ENCODE results near the gene TNRC6C.
"Not testable (repeated sequence)": the region's sequence is repeated elsewhere in the genome, so short reads cannot be mapped to it uniquely, and the experiment has no call there.

TNRC6C gene

DNA sequence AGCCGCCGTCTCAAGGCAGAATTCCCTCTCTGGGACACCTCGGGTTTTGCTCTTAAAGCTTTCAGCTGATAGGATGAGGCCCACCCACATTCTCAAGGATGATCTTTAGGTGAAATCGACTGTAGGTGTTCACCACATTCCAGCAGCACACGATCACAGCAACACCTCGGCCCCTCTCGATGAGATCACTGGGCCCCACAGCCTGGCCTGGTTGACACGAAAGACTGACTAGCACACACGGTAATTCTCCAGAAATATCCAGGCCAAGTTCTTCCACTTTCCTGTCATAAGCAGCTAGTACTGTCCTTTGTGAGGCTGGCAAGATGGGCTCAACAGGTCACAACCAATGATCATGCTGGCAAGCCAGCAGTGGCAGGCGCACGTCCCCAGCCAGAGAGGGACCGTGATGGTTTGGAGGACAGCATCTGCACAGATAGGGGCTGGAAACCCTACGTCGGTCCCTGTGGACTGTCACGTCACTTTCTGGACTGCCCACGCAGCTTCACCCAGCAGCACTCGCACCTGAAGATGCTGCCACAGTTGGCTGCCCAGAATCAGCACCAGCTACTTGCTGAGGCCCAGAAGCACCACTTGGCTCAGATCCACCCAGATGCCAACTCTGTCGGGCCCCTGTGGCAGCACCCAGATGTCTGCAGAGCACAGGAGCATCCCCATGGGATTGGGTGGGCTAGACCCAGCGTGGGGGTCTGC lies 152.7 kb downstream of the TNRC6C start:
- DNase-seq (ENCODE audit: low read depth, low spot score), result no peak

DNA sequence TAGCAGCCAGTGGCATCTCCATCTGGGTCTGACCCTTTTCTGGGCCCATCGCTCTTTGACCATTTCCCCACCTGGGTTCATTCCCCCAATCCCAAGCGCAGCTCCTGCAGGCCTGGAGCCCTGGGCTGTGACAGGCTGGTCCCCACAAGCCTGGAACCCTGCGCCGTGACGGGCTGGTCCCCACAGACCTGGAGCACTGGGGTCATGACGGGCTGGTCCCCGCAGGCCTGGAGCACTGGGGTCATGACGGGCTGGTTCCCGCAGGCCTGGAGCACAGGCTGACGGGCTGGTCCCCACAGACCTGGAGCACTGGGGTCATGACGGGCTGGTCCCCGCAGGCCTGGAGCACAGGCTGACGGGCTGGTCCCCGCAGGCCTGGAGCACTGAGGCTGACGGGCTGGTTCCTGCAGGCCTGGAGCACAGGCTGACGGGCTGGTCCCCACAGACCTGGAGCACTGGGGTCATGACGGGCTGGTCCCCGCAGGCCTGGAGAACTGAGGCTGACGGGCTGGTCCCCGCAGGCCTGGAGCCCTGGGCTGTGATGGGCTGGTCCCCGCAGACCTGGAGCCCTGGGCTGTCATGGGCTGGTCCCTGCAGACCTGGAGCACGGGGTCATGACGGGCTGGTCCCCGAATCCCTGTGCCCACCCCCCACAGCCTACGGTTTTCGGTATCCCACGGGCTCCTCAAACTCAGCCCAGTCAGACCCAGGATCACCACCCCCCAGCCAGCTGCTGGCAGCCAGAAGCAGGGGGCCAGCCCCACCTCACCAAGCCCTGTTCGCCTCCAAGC lies 153.4 kb downstream of the TNRC6C start:
- DNase-seq (ENCODE audit: low read depth, low spot score), result no peak

DNA sequence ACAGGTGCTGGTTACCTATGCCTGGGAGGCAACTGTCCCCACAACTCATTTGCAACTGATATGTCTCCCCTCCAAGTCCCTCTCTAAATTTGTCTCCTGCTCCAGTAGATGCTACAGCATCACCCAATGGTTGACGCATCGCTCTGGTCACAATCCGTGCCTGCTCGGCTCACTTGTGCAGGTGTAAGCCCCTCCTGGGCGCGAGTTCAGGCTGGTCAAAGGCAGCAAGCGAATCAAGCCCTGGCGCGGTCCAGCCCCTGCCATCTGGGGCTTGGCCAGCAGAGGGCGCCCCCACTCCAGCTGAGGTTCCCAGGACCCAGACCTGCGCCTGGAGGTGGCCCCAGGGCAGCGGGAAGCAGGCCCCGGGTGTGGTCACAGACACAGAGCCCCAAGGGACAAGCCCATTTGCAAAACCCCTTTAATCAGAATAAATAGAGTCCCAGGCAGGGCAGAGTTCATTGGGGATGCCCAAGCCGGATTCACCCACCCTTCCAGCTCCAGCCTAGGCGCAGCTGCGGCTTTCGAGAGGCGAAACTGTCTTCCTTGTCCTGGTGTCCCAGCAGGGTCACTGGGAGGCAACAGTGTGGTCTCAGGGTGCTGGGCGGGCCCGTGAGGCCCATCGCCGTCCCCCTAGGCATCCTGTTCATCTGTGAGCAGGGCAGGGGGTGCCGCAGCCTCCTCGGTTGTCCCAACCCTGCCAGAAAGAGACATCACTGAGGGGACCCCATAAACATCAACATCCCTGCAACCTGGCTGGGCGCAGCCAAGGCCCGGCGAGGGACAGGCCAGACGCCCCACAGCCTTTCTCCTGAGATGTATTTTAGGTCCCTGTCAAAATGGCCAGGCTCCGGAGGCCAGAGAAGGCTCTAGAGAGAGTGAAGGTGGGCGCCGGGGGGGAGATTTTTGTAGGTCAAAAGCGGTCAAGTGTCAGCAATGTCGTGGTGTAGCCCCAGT lies 154.3 kb downstream of the TNRC6C start:
- DNase-seq (ENCODE audit: low read depth, low spot score), result peak; percentile 78

DNA sequence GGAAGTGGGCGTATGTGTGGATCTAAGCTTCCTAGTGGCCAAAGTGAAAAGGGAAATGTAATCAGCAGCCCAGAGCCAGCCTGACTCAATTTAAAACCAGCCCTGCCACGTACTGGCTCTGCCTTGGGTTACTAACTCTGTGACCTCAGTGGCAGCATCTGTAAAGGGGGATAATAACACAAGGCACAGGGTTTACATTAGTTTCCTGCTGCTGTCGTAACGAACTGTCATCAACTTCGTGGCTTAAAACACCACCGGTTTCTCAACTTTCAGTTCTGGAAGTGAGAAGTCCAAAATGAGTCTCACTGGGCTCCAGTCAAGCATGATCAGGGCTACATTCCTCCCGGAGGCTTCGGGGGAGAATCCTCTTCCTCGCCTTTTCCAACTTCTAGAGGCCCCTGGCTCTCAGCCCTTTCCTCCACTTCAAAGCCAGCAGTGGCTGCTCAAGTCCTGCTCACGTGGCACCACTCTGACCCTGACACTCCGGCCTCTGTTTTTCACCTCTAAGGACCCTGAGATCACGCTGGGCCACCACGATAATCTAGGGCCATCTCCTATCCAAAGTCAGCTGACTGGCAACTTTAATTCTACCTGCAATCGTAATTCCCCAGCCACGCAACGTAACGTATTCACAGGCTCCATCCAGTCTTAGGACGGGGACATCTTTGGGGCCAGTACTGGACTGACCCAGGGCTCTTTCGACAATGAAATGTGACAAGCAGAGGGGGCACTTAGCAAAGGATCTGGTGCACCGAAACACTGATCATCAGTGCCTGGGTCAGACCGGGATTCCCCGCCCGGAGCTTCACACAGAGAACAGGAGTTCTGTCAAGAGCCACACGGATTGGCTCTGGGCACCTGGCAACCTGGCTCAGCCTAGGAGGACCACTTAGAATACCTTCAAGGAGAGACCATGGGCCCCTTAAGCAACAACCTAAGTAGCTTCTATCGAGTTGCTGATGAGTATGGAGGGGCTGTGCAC lies 155.6 kb downstream of the TNRC6C start:
- no peak for DNase-seq (ENCODE audit: low read depth, low spot score)

DNA sequence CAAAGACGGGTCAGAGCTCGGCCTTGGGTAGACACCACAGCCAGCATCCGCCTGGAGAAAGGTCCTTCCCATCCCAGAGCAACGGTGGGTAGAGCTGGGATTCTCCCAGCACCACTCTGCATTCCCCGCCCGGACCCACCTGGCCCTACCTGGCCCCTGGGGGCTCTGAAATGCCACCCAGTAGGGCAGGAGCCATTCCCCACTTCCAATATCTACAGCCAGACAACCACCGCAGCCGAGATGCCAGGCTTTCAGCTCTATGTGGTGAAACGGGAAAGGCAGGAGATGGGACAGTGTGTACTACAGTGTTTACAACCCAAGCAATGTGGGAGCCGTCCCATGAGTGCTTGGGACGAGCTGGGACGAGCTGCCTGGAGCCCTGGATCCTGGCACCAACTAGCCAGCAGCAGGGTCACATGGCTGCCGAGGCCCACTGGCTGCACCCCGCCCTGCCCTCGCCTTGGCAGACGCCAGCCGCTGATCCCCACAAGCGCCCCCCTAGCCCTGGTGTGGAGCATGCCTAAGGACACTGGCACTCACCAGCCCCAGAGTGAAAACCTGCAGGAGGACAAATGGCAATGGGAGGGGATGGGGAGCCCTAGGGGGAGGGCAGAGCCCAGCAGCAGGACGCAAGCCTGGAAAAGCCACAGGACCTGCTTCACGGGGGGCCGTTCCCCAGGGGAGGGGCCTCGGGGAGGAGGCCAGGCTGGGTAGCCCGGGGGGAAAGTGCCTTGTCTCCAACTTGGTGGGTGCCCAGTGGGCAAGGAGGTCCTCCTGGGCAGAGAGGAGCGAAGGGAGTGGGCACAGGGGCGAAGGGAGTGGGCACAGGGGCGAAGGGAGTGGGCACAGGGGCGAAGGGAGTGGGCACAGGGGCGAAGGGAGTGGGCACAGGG lies 156.6 kb downstream of the TNRC6C start:
- no peak for DNase-seq (ENCODE audit: low read depth, low spot score)

DNA sequence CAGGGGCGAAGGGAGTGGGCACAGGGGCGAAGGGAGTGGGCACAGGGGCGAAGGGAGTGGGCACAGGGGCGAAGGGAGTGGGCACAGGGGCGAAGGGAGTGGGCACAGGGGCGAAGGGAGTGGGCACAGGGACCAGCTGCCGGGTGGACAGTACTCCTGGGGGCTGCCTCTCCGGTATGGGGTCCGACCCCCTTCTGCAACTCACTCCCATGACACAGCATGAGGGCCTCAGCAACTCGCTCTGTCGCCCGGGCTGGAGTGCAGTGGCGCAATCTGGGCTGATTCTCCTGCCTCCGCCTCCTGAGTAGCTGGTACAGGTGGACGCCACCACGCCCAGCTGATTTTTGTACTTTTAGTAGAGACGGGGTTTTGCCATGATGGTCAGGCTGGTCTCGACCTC lies 157.3 kb downstream of the TNRC6C start:
- DNase-seq (ENCODE audit: low read depth, low spot score), result not testable (repeated sequence)

DNA sequence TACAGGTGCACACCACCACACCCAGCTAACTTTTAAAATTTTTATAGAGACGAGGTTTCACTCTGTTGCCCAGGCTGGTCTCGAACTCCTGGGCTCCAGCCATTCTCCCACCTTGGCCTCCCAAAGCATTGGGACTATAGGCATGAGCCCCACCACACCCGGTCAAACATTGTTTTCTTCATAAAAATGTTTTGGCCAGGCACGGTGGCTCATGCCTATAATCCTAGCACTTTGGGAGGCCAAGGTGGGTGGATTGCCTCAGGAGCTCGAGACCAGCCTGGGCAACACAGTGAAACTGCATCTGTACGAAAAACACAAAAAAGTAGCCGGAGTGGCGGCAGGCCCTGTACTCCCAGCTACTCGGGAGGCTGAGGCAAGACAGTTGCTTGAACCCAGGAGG lies 157.9 kb downstream of the TNRC6C start:
- DNase-seq (ENCODE audit: low read depth, low spot score), result no peak

DNA sequence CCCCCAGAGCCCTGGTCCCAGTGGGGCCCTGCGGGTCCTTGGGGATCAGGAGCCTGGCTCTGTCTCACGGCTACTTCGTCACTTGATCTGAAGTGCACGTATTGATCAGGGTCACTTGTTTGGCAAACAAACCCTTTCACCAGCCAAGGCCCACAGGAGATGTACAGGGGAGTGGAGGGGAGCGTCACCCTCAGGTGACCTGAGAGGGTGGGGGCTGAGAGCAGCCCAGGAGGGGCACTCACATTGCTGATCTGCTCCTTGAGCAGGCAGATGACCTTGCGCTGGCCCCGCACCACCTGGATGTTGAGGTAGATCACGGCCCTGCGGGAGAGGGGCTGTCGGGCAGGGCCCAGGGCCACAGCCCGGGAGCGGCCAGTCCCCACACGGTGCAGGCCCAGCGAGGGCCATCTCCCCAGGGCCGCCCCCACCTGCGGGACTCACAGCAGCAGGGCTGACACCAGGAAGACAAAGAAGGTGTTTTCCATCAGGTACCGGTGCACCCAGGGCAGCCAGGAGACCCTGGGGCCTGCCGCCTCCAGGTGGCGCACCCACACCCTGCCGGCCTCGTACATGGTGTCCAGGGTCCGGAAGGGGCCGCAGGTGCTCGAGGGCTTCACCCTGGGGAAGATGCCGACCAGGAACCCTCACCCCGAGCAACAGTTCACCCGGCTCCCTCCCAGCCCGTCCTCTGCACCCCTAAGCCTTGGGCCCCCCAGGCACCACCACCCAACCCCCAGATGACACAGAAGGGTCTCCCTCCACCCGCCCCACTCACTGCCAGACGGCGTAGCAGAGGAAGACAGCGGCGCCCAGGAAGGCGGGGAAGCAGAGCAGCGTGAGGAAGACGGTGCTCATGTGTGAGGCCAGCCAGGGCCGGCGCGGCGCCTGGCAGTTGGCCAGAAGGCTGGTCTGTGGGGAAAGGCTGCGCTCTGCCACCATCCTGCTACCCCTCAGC lies 158.8 kb downstream of the TNRC6C start:
- peak; percentile 59 for DNase-seq (ENCODE audit: low read depth, low spot score)

DNA sequence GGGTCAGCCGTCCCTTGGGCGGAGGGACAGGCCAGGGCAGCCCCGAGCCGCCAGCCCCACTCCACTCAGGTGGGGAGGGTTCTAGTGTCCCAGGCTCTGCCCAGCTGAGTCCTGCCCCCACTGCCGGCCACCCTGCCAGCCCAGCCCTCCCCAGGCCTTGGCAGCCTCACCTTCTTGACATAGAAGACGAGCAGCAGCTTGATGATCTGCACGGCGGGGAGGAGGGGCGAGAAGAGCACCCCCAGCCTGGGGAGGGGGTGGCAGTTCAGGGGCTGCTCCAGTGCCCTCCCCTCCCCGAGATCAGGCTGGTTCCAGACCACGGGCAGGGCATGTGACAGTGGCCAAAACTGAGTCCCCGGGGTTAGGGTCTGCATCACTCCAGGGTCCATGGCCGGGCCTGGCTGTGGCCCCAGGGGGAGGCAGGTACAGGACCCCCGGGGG lies 160.3 kb downstream of the TNRC6C start:
- no peak for DNase-seq (ENCODE audit: low read depth, low spot score)

DNA sequence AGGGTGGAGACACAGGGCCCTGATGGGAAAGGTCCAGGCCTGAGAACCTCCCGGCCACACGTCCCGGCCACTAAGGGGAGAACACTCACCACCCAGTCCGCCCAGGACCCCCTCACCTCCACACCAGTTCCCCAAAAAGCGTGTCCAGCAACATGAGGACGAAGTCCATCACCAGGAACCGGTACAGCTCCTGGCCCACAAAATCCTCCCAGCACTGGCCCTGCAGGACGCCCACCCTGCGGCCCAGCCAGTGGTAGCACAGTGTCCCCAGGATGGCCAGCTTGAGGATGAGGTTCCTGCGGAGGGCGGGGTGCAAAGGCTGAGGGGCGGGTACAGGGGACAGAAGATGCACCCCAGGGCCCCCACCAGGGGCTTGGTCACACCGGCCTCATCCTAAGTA lies 162.0 kb downstream of the TNRC6C start:
- no peak for DNase-seq (ENCODE audit: low read depth, low spot score)

DNA sequence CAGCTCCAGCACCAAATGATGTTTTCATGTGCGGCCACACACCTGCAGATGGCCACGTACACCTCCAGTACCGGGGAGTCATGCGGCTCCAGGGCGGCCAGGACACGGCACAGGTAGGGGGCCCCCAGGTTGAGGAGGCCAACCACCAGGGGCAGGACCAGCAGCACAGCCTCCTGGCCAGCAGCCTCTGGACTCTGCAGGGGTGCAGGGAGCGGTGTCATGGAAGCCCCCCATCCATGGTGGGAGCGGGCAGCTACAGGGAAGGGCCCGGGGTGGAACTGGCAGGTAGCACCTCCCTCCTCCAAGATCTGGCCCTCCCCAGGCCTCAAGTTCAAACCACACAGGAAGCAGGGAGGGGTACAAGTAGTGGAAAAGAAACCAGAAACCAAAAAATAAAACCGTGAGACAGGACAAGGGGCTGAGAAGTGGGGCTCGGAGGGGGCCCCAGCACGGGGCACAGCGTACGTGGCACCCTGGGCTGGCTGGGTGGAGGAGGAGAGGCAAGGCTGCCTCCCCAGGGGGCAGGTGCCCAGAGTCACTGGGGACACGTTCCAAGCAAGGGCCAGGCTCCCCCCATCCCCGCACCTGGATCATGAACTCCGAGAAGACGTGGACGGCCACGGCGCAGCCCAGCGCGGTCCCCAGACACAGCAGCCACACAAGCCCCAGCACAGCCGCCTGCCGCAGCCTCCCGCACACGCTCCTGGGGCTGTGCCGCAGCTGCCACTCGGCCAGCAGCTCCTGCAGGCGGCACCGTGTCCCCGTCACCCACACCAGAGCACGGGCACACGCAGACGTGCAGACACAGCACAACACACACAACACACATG lies 162.7 kb downstream of the TNRC6C start:
- no peak for DNase-seq (ENCODE audit: low read depth, low spot score)

DNA sequence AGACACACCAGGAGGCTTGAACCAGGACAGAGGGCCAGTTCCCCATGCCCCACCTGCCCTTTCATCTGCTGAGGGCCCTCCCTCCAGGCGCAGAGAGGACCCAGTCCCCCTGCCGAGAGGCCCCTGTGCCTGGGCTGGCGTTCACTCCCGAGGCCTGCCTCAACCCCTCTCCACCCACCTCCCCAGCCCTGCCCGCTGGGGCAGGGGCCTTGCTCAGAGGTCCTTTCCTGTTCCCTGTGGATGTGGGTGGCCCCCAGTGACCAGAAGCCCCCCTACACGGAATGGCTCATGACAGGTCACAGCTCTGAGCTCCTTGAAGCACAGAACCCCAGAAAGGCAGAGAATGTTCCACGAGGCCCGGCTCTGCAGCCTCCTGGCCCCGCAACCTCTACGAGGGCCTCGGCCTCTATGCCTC lies 163.3 kb downstream of the TNRC6C start:
- DNase-seq (ENCODE audit: low read depth, low spot score), result no peak

DNA sequence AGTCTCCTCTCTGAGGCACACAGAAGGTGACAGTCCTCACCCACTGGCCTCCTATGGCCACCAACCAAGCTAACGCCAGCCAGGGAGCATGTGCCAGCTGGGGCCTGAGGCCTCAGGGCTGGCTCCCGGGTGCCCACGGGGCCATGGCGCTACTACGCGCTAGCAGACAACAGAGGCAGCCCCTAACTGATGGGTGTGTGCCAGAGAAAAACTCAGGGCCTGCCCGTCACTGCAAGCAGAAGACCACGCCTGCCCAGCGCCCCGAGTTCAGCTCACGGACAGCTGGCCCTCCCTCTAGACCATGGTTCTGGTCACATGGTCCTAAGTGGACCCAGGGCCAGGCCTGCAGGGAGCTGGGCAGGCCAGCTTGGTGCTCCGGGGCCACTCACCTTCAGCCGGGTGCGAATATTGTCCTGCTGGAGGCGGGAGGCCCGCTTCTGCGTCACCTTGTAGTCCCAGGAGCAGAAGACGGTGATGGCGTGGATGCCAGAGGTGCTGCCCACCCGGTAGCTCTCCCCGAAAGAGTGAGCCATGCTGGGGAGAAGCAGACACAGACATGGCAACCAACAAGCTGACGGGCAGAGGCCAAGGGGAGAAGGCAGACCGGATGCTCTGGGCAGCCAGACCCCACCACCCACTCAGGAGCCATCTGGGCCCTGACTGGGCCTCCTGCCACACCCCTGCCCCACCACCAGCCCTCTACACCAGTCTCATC lies 163.9 kb downstream of the TNRC6C start:
- no peak for DNase-seq (ENCODE audit: low read depth, low spot score)

DNA sequence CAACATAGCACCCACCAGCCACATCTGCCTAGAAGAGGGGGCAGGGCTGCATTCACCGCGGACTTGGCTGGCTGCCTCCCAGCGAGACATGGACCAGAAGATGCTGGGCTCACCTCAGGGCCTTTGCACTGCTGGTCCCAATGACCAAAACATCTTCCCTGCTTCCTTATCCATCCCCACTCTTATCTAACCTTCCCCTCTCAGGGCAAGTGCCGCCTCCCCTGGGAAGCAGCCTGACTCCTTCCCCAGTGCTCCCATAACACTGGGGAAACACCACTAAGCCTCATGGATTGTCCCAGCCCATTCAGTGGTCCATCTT lies 164.4 kb downstream of the TNRC6C start:
- DNase-seq (ENCODE audit: low read depth, low spot score), result no peak

DNA sequence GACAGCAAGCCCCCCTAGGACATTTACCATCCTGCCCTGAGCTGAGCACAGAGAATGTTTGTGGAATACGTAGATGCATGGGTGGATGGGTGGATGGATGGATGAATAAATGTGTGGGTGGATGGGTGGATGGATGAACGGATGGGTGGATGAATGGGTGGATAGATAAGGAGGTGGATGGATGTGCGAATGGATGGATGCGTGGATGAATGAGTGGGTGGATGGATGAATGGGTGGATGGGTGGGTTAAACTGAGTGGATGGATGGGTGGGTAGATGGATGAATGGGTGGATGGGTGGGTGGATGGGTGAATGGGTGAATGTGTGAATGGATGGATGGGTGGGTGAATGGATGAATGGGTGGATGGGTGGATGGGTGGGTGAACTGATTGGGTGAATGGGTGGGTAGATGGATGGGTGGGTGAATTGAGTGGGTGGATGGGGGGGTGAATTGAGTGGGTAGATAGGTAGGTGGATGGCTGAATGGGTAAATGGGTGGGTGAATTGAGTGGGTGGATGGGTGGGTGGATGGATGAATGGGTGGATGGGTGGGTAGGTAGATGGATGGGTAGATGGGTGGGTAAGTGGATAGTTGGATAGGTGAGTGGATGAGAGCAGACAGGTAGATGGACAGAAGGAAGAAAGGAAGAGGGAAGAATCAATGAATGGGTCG lies 164.9 kb downstream of the TNRC6C start:
- no peak for DNase-seq (ENCODE audit: low read depth, low spot score)

DNA sequence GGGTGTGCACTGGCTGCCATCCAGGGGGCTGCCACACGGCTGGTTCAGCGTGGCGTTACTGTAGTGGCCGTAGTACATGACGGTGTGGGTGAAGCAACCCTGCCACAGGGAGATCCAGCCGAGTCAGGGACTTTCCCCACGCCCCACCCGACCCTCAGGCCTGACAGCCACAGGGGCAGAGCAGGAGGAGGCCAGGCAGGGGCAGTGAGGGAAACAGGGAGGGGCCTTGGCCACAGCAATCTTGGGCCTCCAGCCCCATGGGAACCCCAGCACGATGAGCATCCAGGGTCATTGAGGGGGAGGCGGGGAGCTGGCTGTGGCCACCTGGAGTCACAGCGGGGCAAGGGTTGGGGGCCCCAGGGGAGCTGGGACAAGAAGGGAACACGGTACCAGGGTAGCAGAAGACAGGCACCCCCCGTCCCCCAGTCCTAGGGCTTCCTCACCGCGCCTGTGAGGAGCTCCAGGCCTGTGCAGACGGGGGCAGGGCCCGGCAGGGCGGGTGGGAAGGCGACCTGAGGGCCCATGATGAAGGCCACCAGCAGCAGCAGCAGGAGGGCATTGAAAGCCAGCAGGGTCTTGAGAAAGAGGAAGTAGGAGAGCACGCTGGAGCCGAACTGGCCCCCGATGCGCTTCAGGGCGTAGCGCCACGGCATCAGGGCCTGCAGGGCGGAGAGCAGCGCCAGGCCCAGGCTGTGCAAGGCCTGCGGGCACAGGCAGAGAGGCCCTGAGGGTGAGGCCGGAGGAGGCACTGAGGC lies 165.8 kb downstream of the TNRC6C start:
- no peak for DNase-seq (ENCODE audit: low read depth, low spot score)
